ENCODE results near the gene OR2D3.

GRCh38 chr11:6895010-6895409 is 25.8 kb upstream of the OR2D3 start:
- TF ChIP-seq CTCF (IDR thresholded peaks at IDR 0.05) (no peak), ZFX (IDR thresholded peaks at IDR 0.05; ENCODE audit: borderline replicate concordance) (no peak)
